GM12875 (cell line): Measurements from ENCODE around the gene EPGN.

Experiments used
- H3K4me3 ChIP-seq: one replicate; pipeline ENCODE4 v1.5.1; 2011; ENCODE audit warnings: low read depth, low read length, control low read depth
- CTCF ChIP-seq: IDR thresholded peaks from 2 replicates; pipeline ENCODE4 v1.5.1; 2011; ENCODE audit warnings: low read depth, mild to moderate bottlenecking, control low read depth, inconsistent platforms, low read length, moderate library complexity, borderline replicate concordance; ENCODE audit not compliant: insufficient read depth

Gene EPGN

GRCh38 chr4:74287791-74288190 is 20.5 kb upstream of the EPGN start:
- no peak overlapping the region for H3K4me3 ChIP-seq
- no peak for TF ChIP-seq CTCF

- no peak for TF ChIP-seq CTCF
- H3K4me3 ChIP-seq, result no peak overlapping the region
Measured at GRCh38 chr4:74291471-74291870, 16.8 kb upstream of the EPGN start.

- no peak for TF ChIP-seq CTCF
- H3K4me3 ChIP-seq, result no peak overlapping the region
Measured at GRCh38 chr4:74292111-74292870, 16.0 kb upstream of the EPGN start.

GRCh38 chr4:74293558-74293957 is 14.7 kb upstream of the EPGN start:
- H3K4me3 ChIP-seq, result no peak overlapping the region
- TF ChIP-seq CTCF, result no peak

- no peak for TF ChIP-seq CTCF
- no peak overlapping the region for H3K4me3 ChIP-seq
Measured at GRCh38 chr4:74294681-74295080, 13.6 kb upstream of the EPGN start.

GRCh38 chr4:74297539-74297938 is 10.7 kb upstream of the EPGN start:
- H3K4me3 ChIP-seq, result no peak overlapping the region
- no peak for TF ChIP-seq CTCF

- H3K4me3 ChIP-seq, result no peak overlapping the region
- TF ChIP-seq CTCF, result no peak
Measured at GRCh38 chr4:74304095-74304625, 4.1 kb upstream of the EPGN start.
